Measurements from ENCODE around the gene KCNAB1. TPM values are rescaled to one million over a fixed set of nuclear protein-coding genes. Genes with fewer than 3 reads are reported as not detected.

Gene KCNAB1
- total and polyA plus RNA-seq, 10 of the 15 experiments (the other 5 are each of a cell fraction or from before 2014, with no cell fraction given), result 0.11 to 0.69 (median 0.43) TPM; not detected in 6

DNA sequence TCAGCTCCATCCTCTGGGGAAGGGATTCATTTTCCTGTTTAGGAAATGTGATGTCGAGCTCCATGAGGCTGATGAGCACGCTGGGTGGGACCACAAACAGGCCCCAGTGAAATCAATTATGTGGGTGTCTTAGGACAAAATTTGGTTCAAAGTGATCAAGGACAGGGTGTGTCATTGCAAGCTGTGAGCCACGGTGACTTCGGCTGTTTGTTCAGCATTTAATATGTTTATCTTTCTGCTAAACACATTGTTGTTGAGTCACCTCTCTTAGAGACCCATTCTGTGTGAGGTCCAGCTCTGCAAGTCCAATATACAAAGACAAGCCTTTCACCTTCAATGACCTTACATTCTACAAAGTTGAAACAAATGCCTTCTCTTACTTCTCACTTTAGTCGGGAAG lies 393.2 kb downstream of the KCNAB1 start:
- Histone ChIP-seq H3K4me1 (ENCODE audit: control insufficient read depth, insufficient read depth, low read length) (no peaks in the 10 kb centered on the region), H4K20me1 (ENCODE audit: control insufficient read depth, insufficient read depth) (no peaks in the 10 kb centered on the region), H2AFZ (ENCODE audit: control insufficient read depth, low read depth, low read length) (no peak overlapping the region), H3K27ac (ENCODE audit: control insufficient read depth, insufficient read depth) (no peak overlapping the region), H3K9ac (ENCODE audit: control insufficient read depth, insufficient read depth, low read length) (no peak overlapping the region), H3K27me3 (replicated peaks in 1 of 2; ENCODE audit: control insufficient read depth in 2 of 2, insufficient read depth in 2 of 2, low read length in 1 of 2) (no peaks in the 10 kb centered on the region), H3K4me3 (no peak overlapping the region), H3K4me2 (ENCODE audit: control insufficient read depth, insufficient read depth) (no peak overlapping the region), H3K9me3 (replicated peaks; ENCODE audit: control insufficient read depth, insufficient read depth, low read length) (no peaks in the 10 kb centered on the region), H3K79me2 (ENCODE audit: control insufficient read depth, insufficient read depth, low read length) (no peaks in the 10 kb centered on the region), H3K36me3 (ENCODE audit: control insufficient read depth in 2 of 2, insufficient read depth in 2 of 2, low read length in 1 of 2) (no peaks in the 10 kb centered on the region)
- ChIA-PET CTCF (interaction anchor here (0.9 to 9.2 kb wide), 3 partner anchors 10 to 569 kb away, joined by 3 to 75 read pairs (median 3); no protein-coding TSS in a partner anchor), SMC1A (ENCODE audit: uncharacterized antibody, unreplicated experiment) (interaction anchor here (1.4 to 1.9 kb wide), 5 partner anchors 24 to 569 kb away, joined by 4 to 6 read pairs (median 4); no protein-coding TSS in a partner anchor), POLR2A (no interaction called here), RAD21 (ENCODE audit: unreplicated experiment) (no interaction called here)
- BruUV-seq (replicated peaks), result no TSS peak
- no peak for FAIRE-seq
- intact Hi-C loops (cut with micrococcal nuclease; ENCODE audit: unreplicated experiment), result no loop called here
- no peak for ATAC-seq
- no peak for DNase-seq (ENCODE audit: low read depth, low spot score)
- TF ChIP-seq, protein P1, sequence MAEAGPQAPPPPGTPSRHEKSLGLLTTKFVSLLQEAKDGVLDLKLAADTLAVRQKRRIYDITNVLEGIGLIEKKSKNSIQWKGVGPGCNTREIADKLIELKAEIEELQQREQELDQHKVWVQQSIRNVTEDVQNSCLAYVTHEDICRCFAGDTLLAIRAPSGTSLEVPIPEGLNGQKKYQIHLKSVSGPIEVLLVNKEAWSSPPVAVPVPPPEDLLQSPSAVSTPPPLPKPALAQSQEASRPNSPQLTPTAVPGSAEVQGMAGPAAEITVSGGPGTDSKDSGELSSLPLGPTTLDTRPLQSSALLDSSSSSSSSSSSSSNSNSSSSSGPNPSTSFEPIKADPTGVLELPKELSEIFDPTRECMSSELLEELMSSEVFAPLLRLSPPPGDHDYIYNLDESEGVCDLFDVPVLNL (IDR thresholded peaks at IDR 0.05; ENCODE audit: low read depth, low read length), result no peak
- TF ChIP-seq FOS (IDR thresholded peaks at IDR 0.05; ENCODE audit: borderline replicate concordance, extremely low read depth, insufficient read length), result no peak
- TF ChIP-seq, protein P2, sequence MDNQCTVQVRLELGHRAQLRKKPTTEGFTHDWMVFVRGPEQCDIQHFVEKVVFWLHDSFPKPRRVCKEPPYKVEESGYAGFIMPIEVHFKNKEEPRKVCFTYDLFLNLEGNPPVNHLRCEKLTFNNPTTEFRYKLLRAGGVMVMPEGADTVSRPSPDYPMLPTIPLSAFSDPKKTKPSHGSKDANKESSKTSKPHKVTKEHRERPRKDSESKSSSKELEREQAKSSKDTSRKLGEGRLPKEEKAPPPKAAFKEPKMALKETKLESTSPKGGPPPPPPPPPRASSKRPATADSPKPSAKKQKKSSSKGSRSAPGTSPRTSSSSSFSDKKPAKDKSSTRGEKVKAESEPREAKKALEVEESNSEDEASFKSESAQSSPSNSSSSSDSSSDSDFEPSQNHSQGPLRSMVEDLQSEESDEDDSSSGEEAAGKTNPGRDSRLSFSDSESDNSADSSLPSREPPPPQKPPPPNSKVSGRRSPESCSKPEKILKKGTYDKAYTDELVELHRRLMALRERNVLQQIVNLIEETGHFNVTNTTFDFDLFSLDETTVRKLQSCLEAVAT (IDR thresholded peaks at IDR 0.05), result no peak
- WGBS (ENCODE audit: insufficient coverage, insufficient replicate concordance, low lambda C conversion rate, missing lambda C conversion rate), result 65% methylated on average over 5 of the region's 5 CpGs
- in situ Hi-C loops (cut with MboI), result no loop called here

DNA sequence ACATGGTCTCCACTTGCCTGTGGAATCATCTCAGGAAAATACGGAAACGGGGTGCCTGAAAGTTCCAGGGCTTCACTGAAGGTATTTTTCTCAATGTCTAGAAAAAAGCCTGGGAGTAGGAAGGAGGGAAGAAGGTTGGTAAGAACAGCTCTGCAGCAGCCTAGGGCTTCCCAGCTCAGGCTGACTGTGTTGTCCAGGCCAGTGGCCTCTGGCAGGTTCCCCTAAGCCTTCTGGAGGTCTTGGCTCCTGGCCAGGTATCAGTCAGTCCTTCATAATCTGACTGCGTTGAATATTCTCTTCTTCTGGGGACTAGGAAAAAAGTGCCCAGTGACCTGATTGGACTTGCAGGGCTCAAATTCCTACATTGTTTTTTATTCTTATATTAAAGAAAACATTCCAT lies 395.9 kb downstream of the KCNAB1 start:
- Histone ChIP-seq H2AFZ (ENCODE audit: control insufficient read depth, low read depth, low read length) (no peak overlapping the region), H3K27me3 (replicated peaks in 1 of 2; ENCODE audit: control insufficient read depth in 2 of 2, insufficient read depth in 2 of 2, low read length in 1 of 2) (no peaks in the 10 kb centered on the region), H3K36me3 (ENCODE audit: control insufficient read depth in 2 of 2, insufficient read depth in 2 of 2, low read length in 1 of 2) (no peaks in the 10 kb centered on the region), H3K79me2 (ENCODE audit: control insufficient read depth, insufficient read depth, low read length) (no peaks in the 10 kb centered on the region), H3K27ac (ENCODE audit: control insufficient read depth, insufficient read depth) (no peak overlapping the region), H3K4me1 (ENCODE audit: control insufficient read depth, insufficient read depth, low read length) (no peaks in the 10 kb centered on the region), H3K9me3 (replicated peaks; ENCODE audit: control insufficient read depth, insufficient read depth, low read length) (no peaks in the 10 kb centered on the region), H3K4me3 (no peak overlapping the region), H3K9ac (ENCODE audit: control insufficient read depth, insufficient read depth, low read length) (no peak overlapping the region), H3K4me2 (ENCODE audit: control insufficient read depth, insufficient read depth) (no peak overlapping the region), H4K20me1 (ENCODE audit: control insufficient read depth, insufficient read depth) (no peaks in the 10 kb centered on the region)
- no TSS peak for BruUV-seq (replicated peaks)
- ChIA-PET POLR2A (no interaction called here), SMC1A (ENCODE audit: uncharacterized antibody, unreplicated experiment) (interaction anchor here (1.0 to 1.8 kb wide), 3 partner anchors 8 to 35 kb away, joined by 4 to 7 read pairs (median 4); no protein-coding TSS in a partner anchor), RAD21 (ENCODE audit: unreplicated experiment) (interaction anchor here (1.4 kb wide), 1 partner anchor 67 kb away, joined by 3 read pairs; no protein-coding TSS in a partner anchor), CTCF (interaction anchor here (1.6 to 2.5 kb wide), 4 partner anchors 9 to 364 kb away, joined by 5 to 12 read pairs (median 6); no protein-coding TSS in a partner anchor)
- no peak for ATAC-seq
- no peak for DNase-seq (ENCODE audit: low read depth, low spot score)
- in situ Hi-C loops (cut with MboI), result no loop called here
- FAIRE-seq, result no peak
- WGBS (ENCODE audit: insufficient coverage, insufficient replicate concordance, low lambda C conversion rate, missing lambda C conversion rate), result 94% methylated on average over 3 of the region's 3 CpGs
- intact Hi-C loops (cut with micrococcal nuclease; ENCODE audit: unreplicated experiment), result no loop called here
- TF ChIP-seq CBX5 (IDR thresholded peaks at IDR 0.05; ENCODE audit: low read depth), result no peak
- no peak for TF ChIP-seq CHD4 (IDR thresholded peaks at IDR 0.05)
- no peak for TF ChIP-seq NBN (IDR thresholded peaks at IDR 0.05)
- TF ChIP-seq, protein P3, sequence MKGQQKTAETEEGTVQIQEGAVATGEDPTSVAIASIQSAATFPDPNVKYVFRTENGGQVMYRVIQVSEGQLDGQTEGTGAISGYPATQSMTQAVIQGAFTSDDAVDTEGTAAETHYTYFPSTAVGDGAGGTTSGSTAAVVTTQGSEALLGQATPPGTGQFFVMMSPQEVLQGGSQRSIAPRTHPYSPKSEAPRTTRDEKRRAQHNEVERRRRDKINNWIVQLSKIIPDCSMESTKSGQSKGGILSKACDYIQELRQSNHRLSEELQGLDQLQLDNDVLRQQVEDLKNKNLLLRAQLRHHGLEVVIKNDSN (IDR thresholded peaks at IDR 0.05; ENCODE audit: borderline replicate concordance, extremely low read length, insufficient read depth, low read depth, low read length), result no peak
- no peak for TF ChIP-seq NFIC (IDR thresholded peaks at IDR 0.05; ENCODE audit: low read depth, low read length)
- TF ChIP-seq, protein P4, sequence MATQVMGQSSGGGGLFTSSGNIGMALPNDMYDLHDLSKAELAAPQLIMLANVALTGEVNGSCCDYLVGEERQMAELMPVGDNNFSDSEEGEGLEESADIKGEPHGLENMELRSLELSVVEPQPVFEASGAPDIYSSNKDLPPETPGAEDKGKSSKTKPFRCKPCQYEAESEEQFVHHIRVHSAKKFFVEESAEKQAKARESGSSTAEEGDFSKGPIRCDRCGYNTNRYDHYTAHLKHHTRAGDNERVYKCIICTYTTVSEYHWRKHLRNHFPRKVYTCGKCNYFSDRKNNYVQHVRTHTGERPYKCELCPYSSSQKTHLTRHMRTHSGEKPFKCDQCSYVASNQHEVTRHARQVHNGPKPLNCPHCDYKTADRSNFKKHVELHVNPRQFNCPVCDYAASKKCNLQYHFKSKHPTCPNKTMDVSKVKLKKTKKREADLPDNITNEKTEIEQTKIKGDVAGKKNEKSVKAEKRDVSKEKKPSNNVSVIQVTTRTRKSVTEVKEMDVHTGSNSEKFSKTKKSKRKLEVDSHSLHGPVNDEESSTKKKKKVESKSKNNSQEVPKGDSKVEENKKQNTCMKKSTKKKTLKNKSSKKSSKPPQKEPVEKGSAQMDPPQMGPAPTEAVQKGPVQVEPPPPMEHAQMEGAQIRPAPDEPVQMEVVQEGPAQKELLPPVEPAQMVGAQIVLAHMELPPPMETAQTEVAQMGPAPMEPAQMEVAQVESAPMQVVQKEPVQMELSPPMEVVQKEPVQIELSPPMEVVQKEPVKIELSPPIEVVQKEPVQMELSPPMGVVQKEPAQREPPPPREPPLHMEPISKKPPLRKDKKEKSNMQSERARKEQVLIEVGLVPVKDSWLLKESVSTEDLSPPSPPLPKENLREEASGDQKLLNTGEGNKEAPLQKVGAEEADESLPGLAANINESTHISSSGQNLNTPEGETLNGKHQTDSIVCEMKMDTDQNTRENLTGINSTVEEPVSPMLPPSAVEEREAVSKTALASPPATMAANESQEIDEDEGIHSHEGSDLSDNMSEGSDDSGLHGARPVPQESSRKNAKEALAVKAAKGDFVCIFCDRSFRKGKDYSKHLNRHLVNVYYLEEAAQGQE (IDR thresholded peaks at IDR 0.05; ENCODE audit: low read depth, low read length), result no peak
- no peak for TF ChIP-seq FOXM1 (IDR thresholded peaks at IDR 0.05; ENCODE audit: low read depth, low read length)
